ENCODE data around the gene WDR77.
A peak's percentile ranks its signal among the peaks of the same experiment; 100 is the strongest.

Gene WDR77

DNA sequence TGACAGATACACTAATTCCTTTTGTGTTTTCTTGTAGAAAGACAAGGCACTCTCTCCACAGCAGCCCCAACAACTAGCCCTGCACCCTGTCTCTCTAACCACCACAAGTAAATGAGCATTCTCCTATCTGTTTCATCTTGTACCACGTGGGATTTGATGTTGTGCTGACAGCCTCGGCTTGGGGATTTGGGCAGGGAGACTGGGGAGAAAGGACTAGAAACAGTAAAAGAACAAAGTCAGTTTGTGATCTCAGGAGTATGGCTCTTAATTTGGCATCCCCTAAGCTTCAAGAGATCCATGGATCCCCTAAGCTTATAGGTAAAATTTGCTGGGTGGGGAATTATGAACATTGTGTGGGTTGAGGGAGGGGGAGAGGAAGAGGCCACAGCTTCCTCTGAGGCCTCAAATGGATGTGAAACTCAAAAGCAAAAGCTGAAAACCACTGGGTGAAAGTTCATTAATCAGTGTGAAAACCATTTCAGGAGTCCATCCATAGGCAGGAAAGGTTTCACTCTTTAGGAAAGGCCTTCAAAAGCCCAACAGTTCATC, 27.8 kb upstream of the WDR77 start:
- DNase-seq: peak in 1 of 2 experiments; percentile 14
- TF ChIP-seq GATA1 (IDR thresholded peaks at IDR 0.05; ENCODE audit: low read depth, low read length): no peak
- no peak for TF ChIP-seq POLR2A (IDR thresholded peaks at IDR 0.05; ENCODE audit: low read length)

GRCh38 chr1:111476214-111476613, 27.2 kb upstream of the WDR77 start:
- no peak for DNase-seq
- TF ChIP-seq GATA1 (IDR thresholded peaks at IDR 0.05; ENCODE audit: low read depth, low read length) (no peak), POLR2A (IDR thresholded peaks at IDR 0.05; ENCODE audit: low read length) (no peak)

GRCh38 chr1:111475701-111476100, 26.6 kb upstream of the WDR77 start:
- TF ChIP-seq GATA1 (IDR thresholded peaks at IDR 0.05; ENCODE audit: low read depth, low read length) (no peak), POLR2A (IDR thresholded peaks at IDR 0.05; ENCODE audit: low read length) (no peak)
- DNase-seq: no peak

GRCh38 chr1:111474521-111474920, 25.5 kb upstream of the WDR77 start:
- DNase-seq: no peak
- TF ChIP-seq POLR2A (IDR thresholded peaks at IDR 0.05; ENCODE audit: low read length) (no peak), GATA1 (IDR thresholded peaks at IDR 0.05; ENCODE audit: low read depth, low read length) (no peak)

DNA sequence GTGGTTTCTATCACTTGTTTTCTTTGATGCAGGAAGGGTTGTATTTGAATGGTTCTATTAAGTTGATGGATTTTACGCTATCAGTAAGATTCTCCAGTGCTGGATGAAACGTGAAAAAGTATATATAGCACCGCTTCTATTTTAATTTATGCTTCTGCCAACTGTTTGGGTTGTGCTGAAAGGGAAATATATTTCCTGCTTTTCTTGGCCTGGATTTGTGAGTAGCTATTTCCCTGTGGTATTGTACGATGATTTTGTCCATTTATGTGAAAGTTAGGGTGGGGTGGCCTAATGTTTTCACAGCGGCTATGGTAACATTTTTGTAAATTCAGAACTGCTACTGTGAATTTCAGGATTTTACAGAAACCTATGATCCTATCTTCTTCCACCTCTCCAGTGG, 25.1 kb upstream of the WDR77 start:
- DNase-seq: no peak
- no peak for TF ChIP-seq POLR2A (IDR thresholded peaks at IDR 0.05; ENCODE audit: low read length)
- TF ChIP-seq GATA1 (IDR thresholded peaks at IDR 0.05; ENCODE audit: low read depth, low read length): no peak

DNA sequence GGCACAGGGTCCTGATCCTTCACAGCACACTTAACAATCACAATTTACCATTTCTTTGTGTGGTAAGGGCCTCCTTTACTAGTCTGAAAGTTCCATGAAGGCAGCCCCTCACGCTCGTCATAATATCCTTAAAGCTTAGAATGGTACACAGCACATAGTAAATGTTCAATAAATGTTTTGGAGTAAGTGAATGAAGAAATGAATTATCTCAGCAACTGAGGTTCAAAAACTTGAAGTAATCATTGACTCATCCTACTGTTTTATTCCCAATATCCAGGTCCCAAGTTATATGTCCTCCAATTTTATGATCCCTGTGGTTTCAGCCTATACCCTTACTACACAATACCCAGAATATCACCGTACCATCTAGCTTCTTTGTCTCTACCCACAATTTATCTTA, 22.5 kb upstream of the WDR77 start:
- no peak for DNase-seq
- TF ChIP-seq GATA1 (IDR thresholded peaks at IDR 0.05; ENCODE audit: low read depth, low read length) (no peak), POLR2A (IDR thresholded peaks at IDR 0.05; ENCODE audit: low read length) (no peak)

DNA sequence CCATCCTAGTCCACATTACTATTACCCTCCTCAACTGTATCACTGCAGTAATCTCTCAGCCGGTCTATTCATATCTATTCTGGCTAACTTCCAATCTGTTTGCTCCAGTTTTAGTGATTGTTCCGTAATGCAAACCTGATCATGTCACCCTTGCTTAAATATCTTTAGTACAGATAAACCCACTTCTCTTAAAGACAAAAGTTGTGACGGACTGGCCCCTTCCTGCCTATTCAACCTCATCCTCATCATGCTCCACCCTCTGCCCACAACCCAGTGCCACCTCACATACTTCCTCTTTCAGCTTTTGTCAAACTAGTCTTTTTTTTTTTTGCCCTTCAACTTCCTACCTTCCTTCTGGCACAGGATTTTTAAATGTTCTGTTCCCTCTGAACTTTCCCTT, 22.0 kb upstream of the WDR77 start:
- DNase-seq: no peak
- TF ChIP-seq GATA1 (IDR thresholded peaks at IDR 0.05; ENCODE audit: low read depth, low read length) (no peak), POLR2A (IDR thresholded peaks at IDR 0.05; ENCODE audit: low read length) (no peak)

- no peak for DNase-seq
- TF ChIP-seq POLR2A (IDR thresholded peaks at IDR 0.05; ENCODE audit: low read length): no peak
- TF ChIP-seq GATA1 (IDR thresholded peaks at IDR 0.05; ENCODE audit: low read depth, low read length): no peak
Observed at GRCh38 chr1:111470596-111470995, 21.5 kb upstream of the WDR77 start.

DNA sequence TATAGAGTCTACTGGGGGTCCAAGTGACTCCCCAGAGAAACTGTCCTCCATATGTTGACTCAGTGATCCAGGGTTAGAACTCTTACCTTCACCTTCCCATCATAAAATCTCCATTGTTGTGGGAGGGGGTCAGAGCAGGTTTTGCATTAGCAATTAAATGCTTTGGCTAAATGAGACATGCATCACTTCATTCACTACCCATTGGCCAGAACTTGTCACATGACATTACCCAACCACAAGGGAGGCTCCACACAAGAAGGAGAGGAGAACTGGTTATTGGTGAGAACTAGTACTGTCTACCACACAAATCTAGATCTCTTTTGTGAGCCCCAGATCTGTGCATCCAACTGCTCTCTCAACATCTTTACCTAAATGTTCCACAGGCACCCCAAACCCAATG, 20.5 kb upstream of the WDR77 start:
- TF ChIP-seq GATA1 (IDR thresholded peaks at IDR 0.05; ENCODE audit: low read depth, low read length) (no peak), POLR2A (IDR thresholded peaks at IDR 0.05; ENCODE audit: low read length) (no peak)
- no peak for DNase-seq

- no peak for DNase-seq
- TF ChIP-seq POLR2A (IDR thresholded peaks at IDR 0.05; ENCODE audit: low read length) (no peak), GATA1 (IDR thresholded peaks at IDR 0.05; ENCODE audit: low read depth, low read length) (no peak)
Observed at GRCh38 chr1:111468717-111469100, 19.7 kb upstream of the WDR77 start.

DNA sequence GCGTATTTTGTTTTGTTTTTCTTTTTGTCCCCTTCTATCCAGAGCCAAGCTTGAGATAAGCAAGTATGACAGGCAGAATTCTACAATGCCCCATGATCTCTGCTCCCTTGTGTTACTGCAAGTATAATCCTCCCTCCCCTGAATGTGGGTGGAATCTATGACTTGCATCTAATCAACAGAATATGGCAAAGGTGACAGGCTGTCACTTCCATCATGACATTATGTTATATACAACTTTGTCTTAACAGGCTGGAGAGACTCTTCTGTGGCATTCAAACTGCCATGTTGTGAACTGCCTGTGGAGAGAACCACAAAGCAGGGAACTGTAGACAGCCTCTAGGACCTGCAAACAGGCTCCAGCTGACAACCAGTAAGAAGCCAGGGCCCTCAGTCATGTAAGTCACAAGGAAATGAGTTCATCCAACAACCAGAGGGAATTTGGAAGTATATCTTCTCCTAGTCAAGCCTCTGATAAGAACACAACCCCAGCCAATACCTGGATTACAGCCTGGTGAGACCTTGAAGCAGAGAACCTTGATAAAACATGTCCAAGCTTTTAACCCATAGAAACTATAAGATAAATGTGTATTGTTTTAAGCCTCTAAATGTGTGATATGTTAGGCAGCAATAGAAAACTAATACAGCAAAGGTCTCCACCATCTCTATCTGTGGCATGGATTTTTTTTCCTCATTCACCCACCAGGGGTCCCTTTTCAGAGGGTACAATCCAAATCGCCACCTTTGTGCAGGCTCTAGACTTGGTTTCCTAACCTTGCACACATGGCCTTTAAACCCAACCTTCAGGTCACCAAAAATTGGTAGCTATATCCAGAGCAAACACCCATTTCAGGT, 19.0 kb upstream of the WDR77 start:
- no peak for TF ChIP-seq POLR2A (IDR thresholded peaks at IDR 0.05; ENCODE audit: low read length)
- TF ChIP-seq GATA1 (IDR thresholded peaks at IDR 0.05; ENCODE audit: low read depth, low read length): no peak
- DNase-seq: peak; percentile 8 to 44

GRCh38 chr1:111466480-111466879, 17.4 kb upstream of the WDR77 start:
- no peak for TF ChIP-seq POLR2A (IDR thresholded peaks at IDR 0.05; ENCODE audit: low read length)
- TF ChIP-seq GATA1 (IDR thresholded peaks at IDR 0.05; ENCODE audit: low read depth, low read length): no peak
- no peak for DNase-seq

DNA sequence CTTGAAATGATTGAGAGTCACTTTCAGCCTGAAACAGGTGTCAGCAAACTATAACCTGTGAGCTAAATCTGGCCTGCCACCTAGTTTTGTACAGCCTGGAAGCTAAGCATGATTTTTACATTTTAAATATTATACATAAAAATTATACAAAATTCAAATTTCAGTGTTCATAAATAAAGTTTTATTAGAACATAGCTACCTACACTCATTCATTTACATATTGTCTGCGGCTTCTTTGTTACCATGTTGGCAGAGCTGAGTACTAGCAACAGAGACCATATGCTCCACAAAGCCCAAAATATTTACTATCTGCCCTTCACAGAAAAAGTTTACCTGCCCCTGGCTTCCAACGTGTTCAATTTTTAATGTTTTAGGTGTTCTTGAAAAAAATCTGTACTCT, 16.7 kb upstream of the WDR77 start:
- no peak for DNase-seq

GRCh38 chr1:111463029-111463683, 14.1 kb upstream of the WDR77 start:
- peak; percentile 58 to 61 for DNase-seq
- TF ChIP-seq POLR2A (IDR thresholded peaks at IDR 0.05; ENCODE audit: low read length) (no peak), GATA1 (IDR thresholded peaks at IDR 0.05; ENCODE audit: low read depth, low read length) (no peak)

More for the DNA sequence above, 16.7 kb upstream of the WDR77 start:
- TF ChIP-seq POLR2A (IDR thresholded peaks at IDR 0.05; ENCODE audit: low read length) (no peak), GATA1 (IDR thresholded peaks at IDR 0.05; ENCODE audit: low read depth, low read length) (no peak)
